SK-N-SH (cell line): ENCODE data around the gene CETP. TPM values are rescaled to one million over a fixed set of nuclear protein-coding genes. Genes with fewer than 3 reads are reported as not detected.

Source experiments
- CTCF ChIA-PET: fragments of 300-600, 350-600 bp; formaldehyde crosslinking; extraction: SDS; loops from one replicate; lab custom pipeline; 2021; lab: Yijun Ruan, JAX
- POLR2A ChIA-PET: fragments of 350-600 bp; sonication (Branson Sonifier 250); formaldehyde crosslinking; extraction: SDS; loops from one replicate; lab custom pipeline; 2020; ENCODE audit warnings: antibody characterized with exemption, inconsistent platforms; lab: Yijun Ruan, JAX
- DNase-seq: peaks from one replicate; pipeline ENCODE4 v3.0.0; 2012
- H2AFZ ChIP-seq: fragments of 200-600 bp; sonication (generic); 2 replicates; pipeline ENCODE4 v1.8.1; 2016; ENCODE audit warnings: antibody characterized with exemption, mild to moderate bottlenecking, low read depth
- H3F3A ChIP-seq: fragments of 200-600 bp; sonication (generic); replicated peaks from 2 replicates; pipeline ENCODE3; 2016; ENCODE audit warnings: antibody characterized with exemption, mild to moderate bottlenecking; ENCODE audit not compliant: insufficient read depth
- H3K27ac ChIP-seq, 2 experiments: fragments of 200-500 bp in 1 of 2; fragments of 200-600 bp in 1 of 2; sonication (Bioruptor generic) in 1 of 2; sonication (generic), shearing (Covaris generic) in 1 of 2; 2 replicates each; pipeline versions ENCODE4 v1.5.1 to v1.6.1; 2014 to 2016; ENCODE audit warnings: low read depth in 2 of 2, inconsistent platforms in 1 of 2, low read length in 1 of 2, mild to moderate bottlenecking in 1 of 2, mixed read lengths in 1 of 2
- H3K27me3 ChIP-seq: fragments of 200-600 bp; sonication (generic), shearing (Covaris generic); 2 replicates; pipeline ENCODE4 v1.6.1; 2016; ENCODE audit warnings: mixed run types; ENCODE audit not compliant: insufficient read depth
- H3K36me3 ChIP-seq, 2 experiments: fragments of 200-500 bp in 1 of 2; fragments of 200-600 bp in 1 of 2; sonication (Bioruptor generic) in 1 of 2; sonication (generic) in 1 of 2; replicated peaks in 1 of 2; 2 replicates each; pipeline versions ENCODE3 to v1.5.1; 2014 to 2016; ENCODE audit warnings: low read length in 1 of 2, mild to moderate bottlenecking in 1 of 2; ENCODE audit not compliant: insufficient read depth in 2 of 2, control insufficient read depth in 1 of 2
- H3K4me1 ChIP-seq, 2 experiments: fragments of 200-500 bp in 1 of 2; fragments of 200-600 bp in 1 of 2; sonication (Bioruptor generic) in 1 of 2; sonication (generic), shearing (Covaris generic) in 1 of 2; 2 replicates each; pipeline versions ENCODE4 v1.5.1 to v1.6.1; 2014 to 2016; ENCODE audit warnings: low read depth in 1 of 2, low read length in 1 of 2, mixed run types in 1 of 2; ENCODE audit not compliant: insufficient read depth in 2 of 2, control insufficient read depth in 1 of 2
- H3K4me2 ChIP-seq: fragments of 200-600 bp; sonication (generic), shearing (Covaris generic); 2 replicates; pipeline ENCODE4 v1.6.1; 2017; ENCODE audit warnings: mixed run types
- H3K4me3 ChIP-seq, 2 experiments: fragments of 200-500 bp in 1 of 2; fragments of 200-600 bp in 1 of 2; sonication (Bioruptor generic) in 1 of 2; sonication (generic), shearing (Covaris generic) in 1 of 2; 2 replicates each; pipeline versions ENCODE4 v1.5.1 to v1.8.1; 2014 to 2016; ENCODE audit warnings: low read depth in 2 of 2, inconsistent platforms in 1 of 2, low read length in 1 of 2, mild to moderate bottlenecking in 1 of 2, mixed read lengths in 1 of 2, moderate library complexity in 1 of 2
- H3K79me2 ChIP-seq: fragments of 200-600 bp; sonication (generic); 2 replicates; pipeline ENCODE4 v1.8.1; 2017; ENCODE audit warnings: mild to moderate bottlenecking; ENCODE audit not compliant: insufficient read depth
- H3K9ac ChIP-seq: fragments of 200-600 bp; sonication (generic); 2 replicates; pipeline ENCODE4 v1.6.1; 2017; ENCODE audit warnings: mixed run types
- H3K9me2 ChIP-seq: fragments of 200-600 bp; sonication (generic); 2 replicates; pipeline ENCODE4 v1.6.1; 2017; ENCODE audit warnings: mixed run types
- H3K9me3 ChIP-seq: fragments of 200-600 bp; sonication (generic); 2 replicates; pipeline ENCODE4 v1.6.1; 2017; ENCODE audit warnings: mixed run types, mild to moderate bottlenecking, moderate library complexity
- H4K20me1 ChIP-seq: fragments of 200-600 bp; sonication (generic); 2 replicates; pipeline ENCODE4 v1.6.1; 2017; ENCODE audit warnings: mild to moderate bottlenecking, mixed run types; ENCODE audit not compliant: insufficient read depth
- CHD2 ChIP-seq: fragments of 150-350 bp; IDR thresholded peaks from 2 replicates; pipeline ENCODE4 v1.6.1; 2018; ENCODE audit warnings: low read length; ENCODE audit not compliant: partially characterized antibody
- ELF1 ChIP-seq: IDR thresholded peaks from 2 replicates; pipeline ENCODE4 v1.4.0; 2012
- FOSL2 ChIP-seq: IDR thresholded peaks from 2 replicates; pipeline ENCODE4 v1.4.0; 2012; ENCODE audit warnings: low read depth, mild to moderate bottlenecking, moderate library complexity, borderline replicate concordance
- FOXJ3 ChIP-seq: sonication (generic); formaldehyde crosslinking; IDR thresholded peaks from 2 replicates; pipeline ENCODE4 v1.5.1; 2020; ENCODE audit warnings: mild to moderate bottlenecking, missing genetic modification reagents
- IRF3 ChIP-seq: fragments of 150-350 bp; IDR thresholded peaks from 2 replicates; pipeline ENCODE4 v1.6.1; 2016; ENCODE audit warnings: mild to moderate bottlenecking, low read depth, low read length
- JUND ChIP-seq: IDR thresholded peaks from 2 replicates; pipeline ENCODE4 v1.4.0; 2012
- MXI1 ChIP-seq: IDR thresholded peaks from 2 replicates; pipeline ENCODE4 v1.6.1; 2012; ENCODE audit warnings: mild to moderate bottlenecking, low read depth, low read length, improper control_type of control experiment
- NRF1 ChIP-seq: IDR thresholded peaks from 2 replicates; pipeline ENCODE4 v1.6.1; 2012; ENCODE audit warnings: low read depth, mild to moderate bottlenecking, low read length
- RAD21 ChIP-seq: IDR thresholded peaks from 2 replicates; pipeline ENCODE4 v1.6.1; 2012; ENCODE audit warnings: mild to moderate bottlenecking, low read length
- SIN3A ChIP-seq: IDR thresholded peaks from 2 replicates; pipeline ENCODE4 v1.6.1; 2012; ENCODE audit warnings: low read depth, mild to moderate bottlenecking, low read length, moderate library complexity, borderline replicate concordance
- SMC3 ChIP-seq: IDR thresholded peaks from 2 replicates; pipeline ENCODE4 v1.6.1; 2012; ENCODE audit warnings: low read depth, low read length, improper control_type of control experiment
- TAF1 ChIP-seq: IDR thresholded peaks from 2 replicates; pipeline ENCODE4 v1.6.1; 2012; ENCODE audit warnings: low read depth, mild to moderate bottlenecking, low read length, moderate library complexity, borderline replicate concordance
- TEAD4 ChIP-seq: IDR thresholded peaks from 2 replicates; pipeline ENCODE4 v1.4.0; 2012; ENCODE audit warnings: mild to moderate bottlenecking, borderline replicate concordance; ENCODE audit not compliant: insufficient read depth
- USF1 ChIP-seq: IDR thresholded peaks from 2 replicates; pipeline ENCODE4 v1.4.0; 2012; ENCODE audit warnings: low read depth, borderline replicate concordance
- YY1 ChIP-seq: IDR thresholded peaks from 2 replicates; pipeline ENCODE4 v1.4.0; 2012; ENCODE audit warnings: low read depth, mild to moderate bottlenecking
- ZBTB33 ChIP-seq: IDR thresholded peaks from 2 replicates; pipeline ENCODE4 v1.4.0; 2012; ENCODE audit warnings: low read depth, borderline replicate concordance
- WGBS: methylation state at CpG from one replicate; pipeline ENCODE4 v1.1.6; 2017; ENCODE audit warnings: low lambda C conversion rate; 5-methylcytosine and 5-hydroxymethylcytosine counted together
- polyA plus RNA-seq, 3 experiments: library from polyadenylated mRNA; depleted of rRNA; stranded (reverse); fragments of >200 nt; gene quantifications; 2 replicates each; pipeline ENCODE4 v1.2.3, GENCODE V29; 2012
- TF ChIP-seq, protein P1 (sequence below): IDR thresholded peaks from 2 replicates; pipeline ENCODE4; 2012

Gene CETP
- polyA plus RNA-seq, 1 of the 3 experiments (the other 2 are of a cell fraction), result not detected

- no peaks in the 10 kb centered on the region for H3K9me2 ChIP-seq
- H3K4me2 ChIP-seq, result no peak overlapping the region
- H3K27me3 ChIP-seq, result no peaks in the 10 kb centered on the region
- H4K20me1 ChIP-seq, result no peaks in the 10 kb centered on the region
- H3K9ac ChIP-seq, result no peak overlapping the region
- 74% methylated on average over 4 of the region's 5 CpGs for WGBS
- ChIA-PET POLR2A (no interaction called here), CTCF (interaction anchor here (1.3 to 1.7 kb wide), 2 partner anchors 29 to 31 kb away, joined by 4 to 5 read pairs; no protein-coding TSS in a partner anchor)
- no peaks in the 10 kb centered on the region for H3K36me3 ChIP-seq
- H3K79me2 ChIP-seq, result no peaks in the 10 kb centered on the region
- H3K9me3 ChIP-seq, result no peaks in the 10 kb centered on the region
- peaks cover 4% of the 10 kb centered on the region for H3F3A ChIP-seq
- H2AFZ ChIP-seq, result no peak overlapping the region
- TF ChIP-seq RAD21 (no peak), FOXJ3 (CRISPR knock-in tag) (no peak), SMC3 (no peak), TAF1 (no peak), NRF1 (no peak), MXI1 (no peak), SIN3A (no peak), CHD2 (no peak), ELF1 (no peak), ZBTB33 (no peak), USF1 (no peak), TEAD4 (no peak), JUND (no peak), FOSL2 (no peak), IRF3 (no peak), YY1 (no peak)
- TF ChIP-seq, protein P1, sequence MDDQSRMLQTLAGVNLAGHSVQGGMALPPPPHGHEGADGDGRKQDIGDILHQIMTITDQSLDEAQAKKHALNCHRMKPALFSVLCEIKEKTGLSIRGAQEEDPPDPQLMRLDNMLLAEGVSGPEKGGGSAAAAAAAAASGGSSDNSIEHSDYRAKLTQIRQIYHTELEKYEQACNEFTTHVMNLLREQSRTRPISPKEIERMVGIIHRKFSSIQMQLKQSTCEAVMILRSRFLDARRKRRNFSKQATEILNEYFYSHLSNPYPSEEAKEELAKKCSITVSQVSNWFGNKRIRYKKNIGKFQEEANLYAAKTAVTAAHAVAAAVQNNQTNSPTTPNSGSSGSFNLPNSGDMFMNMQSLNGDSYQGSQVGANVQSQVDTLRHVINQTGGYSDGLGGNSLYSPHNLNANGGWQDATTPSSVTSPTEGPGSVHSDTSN, result no peak
- DNase-seq, result no peak
- peaks cover 9% of the 10 kb centered on the region in 2 experiments; a peak in 2 of 4 replicates for H3K4me1 ChIP-seq
- H3K4me3 ChIP-seq, result no peak overlapping the region
- H3K27ac ChIP-seq, result no peak overlapping the region
Measured at GRCh38 chr16:56994311-56994710, 32.6 kb downstream of the CETP start.
